Tibial nerve (tissue), 4 donors: ENCODE results near the gene FMC1. TPM values are rescaled to one million over a fixed set of nuclear protein-coding genes. Genes with fewer than 3 reads are reported as not detected.
"Not testable (repeated sequence)": the region's sequence is repeated elsewhere in the genome, so short reads cannot be mapped to it uniquely, and the experiment has no call there.

ENCODE experiments used
- DNase-seq, 2 donors: peaks; one replicate each; pipeline ENCODE4 v3.0.0-alpha.2; 2019; ENCODE audit warnings: low spot score in 2 of 2
- H3K27ac ChIP-seq, 4 donors: fragments of 200-600 bp; sonication (generic) in 3 of 4; one replicate each; pipeline ENCODE4 v1.5.1; 2017 to 2019; ENCODE audit warnings: mild to moderate bottlenecking in 1 of 4
- H3K27me3 ChIP-seq, 2 donors: fragments of 200-600 bp; sonication (generic) in 1 of 2; one replicate each; pipeline versions ENCODE4 v1.5.1 to v1.6.0; 2017 to 2019
- H3K36me3 ChIP-seq, 3 donors: fragments of 200-600 bp; sonication (generic); one replicate each; pipeline ENCODE4 v1.5.1; 2018 to 2019
- H3K4me1 ChIP-seq, 4 donors: fragments of 200-600 bp; sonication (generic) in 3 of 4; one replicate each; pipeline ENCODE4 v1.5.1; 2017 to 2019
- H3K4me3 ChIP-seq, 4 donors: fragments of 200-600 bp; sonication (generic) in 3 of 4; one replicate each; pipeline ENCODE4 v1.5.1; 2017 to 2019; ENCODE audit warnings: mild to moderate bottlenecking in 1 of 4, moderate library complexity in 1 of 4
- H3K9me3 ChIP-seq, 4 donors: fragments of 200-600 bp; sonication (generic) in 3 of 4; one replicate each; pipeline ENCODE4 v1.5.1; 2017 to 2019
- CTCF ChIP-seq, 5 experiments: fragments of 200-600 bp in 3 of 5; fragments of 450-650 bp in 2 of 5; sonication (generic) in 3 of 5; IDR thresholded peaks; one replicate each; pipeline ENCODE4 v1.5.1; 2016 to 2019; ENCODE audit warnings: antibody characterized with exemption in 5 of 5, mild to moderate bottlenecking in 3 of 5, moderate library complexity in 2 of 5
- EP300 ChIP-seq, 2 donors: sonication (generic); formaldehyde crosslinking; IDR thresholded peaks; one replicate each; pipeline ENCODE4 v1.6.1; 2017; ENCODE audit warnings: antibody characterized with exemption in 2 of 2, mild to moderate bottlenecking in 1 of 2
- POLR2A ChIP-seq, 2 donors: fragments of 450-650 bp; IDR thresholded peaks; one replicate each; pipeline ENCODE4 v1.6.1; 2017; ENCODE audit warnings: antibody characterized with exemption in 2 of 2, mild to moderate bottlenecking in 2 of 2, moderate library complexity in 2 of 2
- WGBS, 2 donors: methylation state at CpG; one replicate each; pipeline ENCODE4 v1.1.5; 2018; 5-methylcytosine and 5-hydroxymethylcytosine counted together
- total RNA-seq, 4 donors: library from RNA; depleted of rRNA; stranded (reverse); fragments of >200 nt; gene quantifications; one replicate each; pipeline ENCODE4 v1.1.0, GENCODE V29; 2016

FMC1 gene
- total RNA-seq, 4 donors from 2014 or later = 5.9 to 8.6 (median 7.5) TPM

GRCh38 chr7:139332697-139333359, 8.3 kb upstream of the FMC1 start:
- no peaks in the 10 kb centered on the region for H3K27me3 ChIP-seq
- no peaks in the 10 kb centered on the region for H3K36me3 ChIP-seq
- no peak overlapping the region for H3K27ac ChIP-seq
- 56 to 58% methylated on average over 5 of the region's 5 CpGs for WGBS, 2 donors
- no peak for TF ChIP-seq CTCF (IDR thresholded peaks at IDR 0.05)
- TF ChIP-seq POLR2A (IDR thresholded peaks at IDR 0.05) = no peak
- no peak for TF ChIP-seq EP300 (IDR thresholded peaks at IDR 0.05)
- no peaks in the 10 kb centered on the region for H3K9me3 ChIP-seq
- no peaks in the 10 kb centered on the region for H3K4me1 ChIP-seq
- no peak overlapping the region for H3K4me3 ChIP-seq
- DNase-seq = no peak

- not testable (repeated sequence) for H3K4me1 ChIP-seq, H3K27ac ChIP-seq, DNase-seq, H3K27me3 ChIP-seq, H3K36me3 ChIP-seq, H3K9me3 ChIP-seq, H3K4me3 ChIP-seq
- WGBS, 2 donors = 93 to 97% methylated on average over 13 of the region's 13 CpGs
Observed at GRCh38 chr7:139333443-139333842, 7.7 kb upstream of the FMC1 start.

- WGBS, 2 donors = 92 to 97% methylated on average over 4 of the region's 4 CpGs
- no peak overlapping the region for H3K4me3 ChIP-seq
- H3K27ac ChIP-seq = no peak overlapping the region
- DNase-seq = no peak
- H3K27me3 ChIP-seq = no peaks in the 10 kb centered on the region
- TF ChIP-seq CTCF (IDR thresholded peaks at IDR 0.05) = no peak
- TF ChIP-seq POLR2A (IDR thresholded peaks at IDR 0.05) = no peak
- TF ChIP-seq EP300 (IDR thresholded peaks at IDR 0.05) = no peak
- no peaks in the 10 kb centered on the region for H3K36me3 ChIP-seq
- H3K4me1 ChIP-seq = no peaks in the 10 kb centered on the region
- H3K9me3 ChIP-seq = peaks cover 0 to 3% (median 0%) of the 10 kb centered on the region in 4 donors
Observed at GRCh38 chr7:139334399-139335150, 6.6 kb upstream of the FMC1 start.

GRCh38 chr7:139339025-139339424, 2.1 kb upstream of the FMC1 start:
- 99 to 100% methylated on average over 2 of the region's 2 CpGs for WGBS, 2 donors
- no peak for TF ChIP-seq EP300 (IDR thresholded peaks at IDR 0.05)
- TF ChIP-seq POLR2A (IDR thresholded peaks at IDR 0.05) = no peak
- no peak for TF ChIP-seq CTCF (IDR thresholded peaks at IDR 0.05)
- Histone ChIP-seq H3K9me3 (peaks cover 0 to 9% (median 0%) of the 10 kb centered on the region in 4 donors), H3K27me3 (no peaks in the 10 kb centered on the region), H3K27ac (no peak overlapping the region), H3K4me1 (peaks cover 0 to 17% (median 12%) of the 10 kb centered on the region in 4 donors), H3K36me3 (no peaks in the 10 kb centered on the region), H3K4me3 (no peak overlapping the region)
- no peak for DNase-seq

- DNase-seq = no peak
- WGBS, 2 donors = 84 to 88% methylated on average over 13 of the region's 13 CpGs
- peaks cover 0 to 9% (median 0%) of the 10 kb centered on the region in 4 donors for H3K9me3 ChIP-seq
- H3K36me3 ChIP-seq = no peaks in the 10 kb centered on the region
- H3K4me3 ChIP-seq = peak overlapping the region; percentile 80 to 94 (median 86)
- peak overlapping the region; percentile 98 to 100 (median 100) for H3K27ac ChIP-seq
- TF ChIP-seq EP300 (IDR thresholded peaks at IDR 0.05) = no peak
- TF ChIP-seq CTCF (IDR thresholded peaks at IDR 0.05) = no peak
- no peak for TF ChIP-seq POLR2A (IDR thresholded peaks at IDR 0.05)
- peaks cover 0 to 17% (median 12%) of the 10 kb centered on the region in 4 donors for H3K4me1 ChIP-seq
- no peaks in the 10 kb centered on the region for H3K27me3 ChIP-seq
Observed at GRCh38 chr7:139339698-139340036, 1.5 kb upstream of the FMC1 start.
